SU-DHL-6 (cell line): ENCODE data around the gene VWC2L.

Experiments used
- CTCF ChIP-seq: fragments of 200-600 bp; sonication (generic); IDR thresholded peaks from one replicate; pipeline ENCODE4 v1.5.1; 2017; ENCODE audit warnings: antibody characterized with exemption, mild to moderate bottlenecking, low read length, moderate library complexity; ENCODE audit not compliant: insufficient read depth, poor library complexity, severe bottlenecking
- EZH2phosphoT487 ChIP-seq: fragments of 200-600 bp; sonication (generic), shearing (Covaris generic); conservative IDR thresholded peaks from 2 replicates; pipeline ENCODE4 v1.6.1; 2018; ENCODE audit warnings: mild to moderate bottlenecking, antibody characterized with exemption, low read length, moderate library complexity, mixed read lengths

DNA sequence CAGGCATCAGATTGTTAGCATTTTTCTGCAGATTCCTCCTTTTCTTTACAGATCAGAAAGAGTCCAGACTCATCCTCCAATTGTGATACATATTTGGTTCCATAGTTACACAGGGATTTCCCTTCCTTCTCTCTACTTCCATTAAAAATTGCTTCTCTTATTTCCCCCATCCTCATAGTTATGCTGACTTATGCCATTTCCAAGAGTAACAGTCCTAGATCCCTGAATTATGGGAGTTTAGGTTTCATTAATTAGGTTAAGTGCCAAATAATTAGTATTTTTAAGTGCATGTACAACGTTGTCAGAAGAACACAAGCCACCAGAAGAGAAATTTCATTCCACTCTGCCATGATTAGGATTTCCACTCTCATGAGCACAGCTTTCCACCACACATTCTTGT lies 200.2 kb downstream of the VWC2L start:
- TF ChIP-seq EZH2phosphoT487, result no peak
- TF ChIP-seq CTCF, result no peak
